GM18511 (cell line): ENCODE results near the gene CD47.

Experiments used
- ATAC-seq: cut with Tn5 transposase; IDR thresholded peaks from one replicate; pipeline ENCODE4 v1.9.1; 2021; ENCODE audit warnings: mild to moderate bottlenecking, moderate library complexity; ENCODE audit not compliant: unreplicated experiment

Gene CD47

GRCh38 chr3:108093021-108093420, 2.2 kb upstream of the CD47 start:
- no peak for ATAC-seq

DNA sequence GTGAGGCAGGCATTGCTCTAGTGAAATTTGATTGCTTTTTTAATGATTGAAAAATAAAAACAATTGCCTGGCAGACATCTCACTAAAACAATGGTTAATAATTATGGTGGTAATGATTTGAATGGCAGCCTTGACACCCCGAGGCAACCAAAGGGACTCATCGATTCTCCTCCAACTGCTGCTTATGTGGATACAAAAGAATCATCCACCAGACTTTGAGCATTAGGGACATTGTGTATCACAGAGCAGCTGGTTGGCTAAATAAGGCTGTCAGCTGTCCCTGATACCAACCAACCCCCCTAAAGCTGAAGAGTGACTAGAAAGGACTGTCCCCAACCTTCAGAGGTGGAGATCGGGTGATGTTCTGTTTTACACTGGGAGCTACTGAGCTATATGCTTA, 1.7 kb upstream of the CD47 start:
- ATAC-seq: no peak

DNA sequence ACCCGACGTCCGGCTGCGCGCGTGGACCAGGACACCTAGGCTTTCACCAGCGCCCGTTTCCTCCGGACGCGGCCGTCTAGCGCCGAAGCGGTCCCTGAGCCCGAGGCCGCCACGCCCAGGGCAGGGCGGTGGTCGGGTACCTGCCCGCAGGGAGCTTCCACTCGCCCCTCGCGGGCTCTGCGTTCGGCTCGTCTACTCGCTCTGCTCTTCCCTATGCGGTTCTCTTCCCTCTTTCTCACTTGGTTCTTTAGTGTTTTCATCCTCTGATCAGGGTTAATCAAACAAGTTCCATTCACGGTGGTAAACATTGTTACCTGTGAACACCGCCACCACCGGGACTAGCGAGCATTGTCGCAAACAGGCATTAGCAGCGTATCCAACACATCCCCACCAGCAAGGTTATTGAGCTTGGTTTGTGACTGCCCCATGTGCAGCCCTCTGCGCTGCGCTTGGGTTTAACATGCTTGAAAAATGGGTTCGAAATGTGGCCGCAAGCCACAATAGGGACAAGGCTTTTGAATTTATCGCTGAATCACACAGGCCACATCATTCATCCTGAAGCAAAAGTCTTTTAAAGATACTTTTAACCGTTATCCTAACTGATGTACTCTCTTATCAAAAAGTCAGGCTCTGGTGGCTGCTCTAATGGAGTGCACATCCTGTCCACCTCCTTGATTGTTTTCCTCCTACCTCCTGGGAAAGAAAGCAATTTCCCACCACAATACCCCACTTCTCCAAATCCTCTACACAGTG, 843 bp upstream of the CD47 start:
- peak; percentile 6 for ATAC-seq

GRCh38 chr3:108090049-108090700, 656 bp downstream of the CD47 start:
- peak; percentile 19 for ATAC-seq

- no peak for ATAC-seq
These were observed 1.3 kb downstream of the CD47 start for GRCh38 chr3:108089579-108089978.

DNA sequence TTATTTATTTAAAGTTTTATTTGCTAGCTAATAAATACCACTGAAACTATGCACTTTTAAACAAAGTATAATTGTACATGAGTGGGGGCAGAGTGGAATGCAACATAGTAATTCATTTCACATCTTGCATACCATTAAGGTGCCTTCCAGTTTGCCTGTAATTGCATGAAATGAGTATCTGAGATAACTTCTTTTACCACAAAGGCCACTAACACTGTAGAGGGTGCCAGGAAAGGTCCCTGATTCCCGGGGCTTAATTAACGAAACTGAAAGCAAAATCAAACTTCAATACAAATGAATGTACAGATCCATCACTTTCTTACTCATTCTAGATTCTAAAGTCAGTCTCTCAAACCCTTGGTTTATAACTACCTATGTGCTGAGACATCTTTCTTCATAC, 2.1 kb downstream of the CD47 start:
- ATAC-seq: peak; percentile 48

GRCh38 chr3:108088146-108088545, 2.7 kb downstream of the CD47 start:
- no peak for ATAC-seq

GRCh38 chr3:108086653-108087052, 4.2 kb downstream of the CD47 start:
- no peak for ATAC-seq

- no peak for ATAC-seq
These were observed 5.0 kb downstream of the CD47 start for GRCh38 chr3:108085810-108086350.

DNA sequence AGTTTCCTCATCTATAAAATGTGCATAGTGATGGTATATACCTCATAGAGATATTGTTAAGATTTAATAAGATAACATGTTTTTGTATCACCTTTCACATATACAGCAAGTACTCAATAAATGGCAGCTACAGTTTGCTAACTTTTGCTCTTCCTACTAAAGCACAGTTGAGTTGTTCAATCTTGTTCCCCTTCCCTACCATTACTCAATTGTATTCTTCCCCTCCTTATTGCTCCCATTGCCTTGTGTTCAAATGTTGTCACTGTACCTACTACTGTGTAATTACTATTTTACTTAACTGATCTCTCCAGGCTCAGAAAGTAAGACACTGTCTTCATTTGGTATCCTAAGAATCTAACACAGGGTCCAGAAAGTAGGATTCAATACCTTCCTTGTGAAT, 5.5 kb downstream of the CD47 start:
- ATAC-seq: no peak

- no peak for ATAC-seq
These were observed 11.0 kb downstream of the CD47 start for GRCh38 chr3:108079877-108080276.

GRCh38 chr3:108079043-108079442, 11.8 kb downstream of the CD47 start:
- ATAC-seq: no peak

DNA sequence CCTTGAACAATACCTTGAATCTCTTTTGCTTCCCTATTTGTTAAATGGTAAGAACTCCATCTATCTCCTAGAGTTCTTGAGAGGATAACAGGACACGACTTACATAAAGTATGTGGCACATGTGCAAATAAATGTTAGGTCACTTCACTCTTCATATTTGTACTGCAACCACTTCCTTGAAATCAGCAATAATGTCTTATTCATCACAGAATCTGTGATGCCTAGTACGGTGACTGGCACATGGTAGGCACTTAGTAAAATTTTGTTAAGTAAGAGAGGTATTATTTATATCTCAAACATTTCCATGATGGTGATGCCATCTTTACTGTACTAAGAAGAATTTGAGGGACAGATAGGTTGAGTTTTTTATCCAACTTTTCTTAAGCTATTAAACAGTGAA, 14.3 kb downstream of the CD47 start:
- no peak for ATAC-seq

GRCh38 chr3:108073764-108074431, 16.9 kb downstream of the CD47 start:
- ATAC-seq: no peak

GRCh38 chr3:108071368-108071767, 19.5 kb downstream of the CD47 start:
- no peak for ATAC-seq

GRCh38 chr3:108070356-108070755, 20.5 kb downstream of the CD47 start:
- no peak for ATAC-seq

- ATAC-seq: no peak
These were observed 23.1 kb downstream of the CD47 start for GRCh38 chr3:108067768-108068167.

- ATAC-seq: no peak
These were observed 25.7 kb downstream of the CD47 start for GRCh38 chr3:108065096-108065495.

- no peak for ATAC-seq
These were observed 26.4 kb downstream of the CD47 start for GRCh38 chr3:108064293-108064887.

DNA sequence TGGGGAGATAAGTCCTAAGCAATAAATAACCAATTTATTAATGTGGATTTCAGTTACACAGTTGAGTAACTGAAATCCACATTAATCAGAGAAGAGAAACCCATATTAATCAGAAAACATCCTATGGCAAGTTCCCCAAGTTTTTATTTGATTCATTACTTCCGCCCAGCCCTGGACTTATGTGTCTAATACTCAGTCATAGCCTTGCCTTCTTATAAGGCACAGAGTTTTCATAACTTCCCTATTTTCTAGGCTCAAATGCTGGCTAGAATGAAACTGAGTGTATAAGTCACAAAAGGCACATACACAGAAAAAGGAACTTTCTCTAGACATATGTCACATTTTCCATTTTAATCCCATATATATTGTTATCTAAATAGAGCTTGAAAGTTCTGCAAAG, 28.8 kb downstream of the CD47 start:
- peak; percentile 90 for ATAC-seq

DNA sequence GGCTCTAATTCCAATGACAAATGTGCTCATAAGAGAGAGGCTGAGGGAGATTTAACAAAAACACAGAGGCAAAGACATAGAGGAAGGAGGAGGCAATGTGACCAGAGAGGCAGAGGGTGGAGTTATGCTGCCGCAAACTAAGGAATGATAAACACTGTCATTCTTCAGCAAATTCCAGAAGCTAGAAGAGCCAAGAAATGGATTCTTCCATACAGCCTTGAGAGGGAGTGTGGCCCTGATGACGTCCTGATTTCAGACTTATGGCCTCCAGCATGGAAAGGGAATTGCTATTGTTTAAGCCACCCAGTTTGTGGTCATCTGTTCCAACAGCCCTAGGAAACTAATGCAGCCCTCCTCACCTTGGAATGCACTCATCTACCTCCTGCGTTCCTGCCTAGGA, 30.5 kb downstream of the CD47 start:
- no peak for ATAC-seq
